Stimulated activated CD4-positive, alpha-beta T cell treated with anti-CD3 and anti-CD28 coated beads, Interleukin-4, amount 100 ng/mL, for 48 hours (primary cell): ENCODE results near the gene BBS9.
"Not testable (repeated sequence)": the region's sequence is repeated elsewhere in the genome, so short reads cannot be mapped to it uniquely, and the experiment has no call there.

Experiments used
- DNase-seq, 2 donors: peaks; one replicate each; pipeline ENCODE4 v3.0.0-alpha.2; 2020; ENCODE audit warnings: low read depth in 2 of 2

The BBS9 gene

DNA sequence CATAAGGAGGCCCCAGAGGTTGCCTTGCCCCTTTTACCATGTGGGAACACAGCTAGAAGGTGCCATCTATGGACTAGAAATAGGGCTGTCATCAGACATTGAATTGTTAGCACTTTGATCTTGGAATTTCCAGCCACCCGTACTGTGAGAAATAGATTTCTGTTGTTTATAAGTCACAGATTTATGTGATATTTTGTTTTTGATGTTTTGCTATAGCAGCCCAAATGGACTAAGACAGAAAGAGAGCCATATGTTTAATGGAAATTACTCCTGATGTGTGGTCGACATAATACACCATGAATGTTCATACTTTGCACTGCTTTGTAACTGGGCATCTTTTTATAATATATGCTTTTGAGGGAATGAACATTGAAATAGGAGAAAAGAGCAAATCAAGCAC is 302.2 kb downstream of the BBS9 start:
- DNase-seq, result no peak

DNA sequence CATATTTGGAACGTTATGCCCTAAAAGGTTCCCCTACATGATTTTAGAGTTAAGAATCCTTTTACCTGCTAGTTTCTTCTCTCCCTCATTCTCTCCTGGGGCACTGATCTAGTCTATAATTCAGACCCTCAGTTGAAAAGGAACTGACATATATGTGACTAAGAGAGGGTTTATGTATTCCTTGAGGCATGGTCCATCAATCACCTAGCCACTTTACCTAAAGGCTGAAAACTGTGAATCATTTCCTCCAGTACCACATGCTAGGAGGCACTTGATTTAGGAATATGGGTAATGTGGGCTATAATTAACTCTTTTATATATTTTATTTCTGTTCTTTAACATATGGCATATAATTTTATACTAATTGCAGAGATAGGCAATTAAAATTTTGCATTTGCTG is 303.5 kb downstream of the BBS9 start:
- no peak for DNase-seq

DNA sequence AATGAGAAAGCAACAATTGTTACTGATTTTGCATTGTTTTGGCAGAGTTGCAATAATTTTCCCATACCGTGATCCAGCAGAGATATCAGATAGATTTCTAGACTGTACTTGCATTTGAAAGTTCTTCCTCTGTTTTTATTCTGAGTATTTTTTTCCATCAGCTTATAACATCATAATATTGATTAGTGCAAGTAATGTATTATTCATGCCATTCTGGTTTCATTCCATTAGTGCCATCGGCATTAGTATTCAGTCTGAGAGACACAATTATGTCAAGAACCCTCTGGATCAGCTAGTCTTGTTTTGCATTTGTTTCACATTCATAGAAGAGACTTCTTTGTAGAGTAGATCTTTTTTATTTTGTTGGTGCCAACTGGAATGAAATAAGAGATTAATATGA is 304.0 kb downstream of the BBS9 start:
- DNase-seq, result no peak

DNA sequence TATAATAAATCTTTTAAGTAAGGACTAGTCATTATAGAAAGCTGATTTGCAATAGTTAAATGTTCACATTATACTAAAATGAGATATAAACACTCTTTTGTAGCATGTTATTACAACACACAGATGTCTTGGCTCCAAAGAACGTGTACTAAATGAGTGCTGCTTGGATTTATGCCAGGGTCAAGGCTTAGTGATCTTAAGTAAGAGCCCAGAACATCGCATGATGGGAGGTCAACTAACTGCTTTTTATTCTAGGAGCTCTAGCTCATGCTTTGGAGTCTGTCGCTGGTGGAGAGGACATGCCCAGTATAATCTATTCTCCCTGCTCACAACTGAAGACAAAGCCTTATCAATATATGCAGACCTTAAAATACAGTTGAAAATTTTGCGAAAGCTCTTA is 315.1 kb downstream of the BBS9 start:
- no peak for DNase-seq

DNA sequence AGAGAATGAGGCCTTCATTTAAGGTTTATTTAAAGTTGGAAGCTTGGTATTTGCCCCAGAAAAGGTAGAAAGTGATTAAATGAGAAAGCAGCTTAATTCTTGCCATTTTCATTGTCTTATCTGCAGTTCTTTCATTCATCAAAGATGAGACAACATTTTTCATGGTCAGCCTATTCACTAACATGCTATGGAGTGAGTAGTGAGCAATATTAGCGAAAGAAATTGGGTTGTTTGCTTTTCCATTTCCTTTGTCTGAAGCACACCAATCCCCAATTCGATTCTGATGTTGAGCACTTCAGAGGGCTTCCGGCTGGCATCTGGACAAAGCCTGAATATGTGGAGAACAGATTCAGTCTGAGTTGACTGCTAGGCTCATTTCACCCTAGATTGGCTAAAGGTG is 317.2 kb downstream of the BBS9 start:
- DNase-seq, result no peak

DNA sequence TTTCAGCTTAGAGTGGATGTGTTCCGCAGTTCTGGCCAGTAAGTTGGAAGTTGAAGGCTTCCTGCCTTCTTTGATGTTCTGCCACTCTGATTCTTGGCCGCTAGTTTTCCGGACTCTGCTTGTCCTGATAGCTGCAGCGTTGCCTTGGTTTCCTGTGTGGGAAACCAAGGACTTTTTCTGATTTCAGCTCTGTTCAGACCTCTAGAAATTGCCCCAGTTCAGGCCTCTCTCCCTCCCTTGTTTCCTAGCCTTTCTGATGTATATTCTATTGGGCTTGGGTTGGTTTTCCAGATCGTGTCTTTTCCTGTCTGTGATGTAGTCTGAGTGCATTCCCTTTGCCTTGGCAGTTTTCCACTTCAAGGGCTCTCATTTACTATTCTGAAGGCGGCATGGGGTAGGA is 318.7 kb downstream of the BBS9 start:
- DNase-seq, result no peak

DNA sequence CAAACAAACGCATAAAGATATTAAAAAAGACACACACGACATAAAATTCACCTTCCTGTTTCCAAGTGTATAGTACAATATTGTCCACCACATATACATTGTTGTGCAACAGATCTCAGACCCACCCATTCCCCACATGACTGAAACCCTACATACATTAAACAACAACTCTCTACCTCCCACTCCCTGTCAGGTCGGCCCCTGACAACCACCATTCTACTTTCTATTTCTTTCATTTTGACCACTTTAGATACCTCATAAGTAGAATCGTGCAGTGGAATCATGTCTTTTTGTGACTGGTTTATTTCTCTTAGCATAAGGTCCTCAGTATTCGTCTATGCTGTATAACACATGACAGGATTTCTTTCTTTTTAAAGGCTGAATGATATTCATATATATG is 320.5 kb downstream of the BBS9 start:
- no peak for DNase-seq

DNA sequence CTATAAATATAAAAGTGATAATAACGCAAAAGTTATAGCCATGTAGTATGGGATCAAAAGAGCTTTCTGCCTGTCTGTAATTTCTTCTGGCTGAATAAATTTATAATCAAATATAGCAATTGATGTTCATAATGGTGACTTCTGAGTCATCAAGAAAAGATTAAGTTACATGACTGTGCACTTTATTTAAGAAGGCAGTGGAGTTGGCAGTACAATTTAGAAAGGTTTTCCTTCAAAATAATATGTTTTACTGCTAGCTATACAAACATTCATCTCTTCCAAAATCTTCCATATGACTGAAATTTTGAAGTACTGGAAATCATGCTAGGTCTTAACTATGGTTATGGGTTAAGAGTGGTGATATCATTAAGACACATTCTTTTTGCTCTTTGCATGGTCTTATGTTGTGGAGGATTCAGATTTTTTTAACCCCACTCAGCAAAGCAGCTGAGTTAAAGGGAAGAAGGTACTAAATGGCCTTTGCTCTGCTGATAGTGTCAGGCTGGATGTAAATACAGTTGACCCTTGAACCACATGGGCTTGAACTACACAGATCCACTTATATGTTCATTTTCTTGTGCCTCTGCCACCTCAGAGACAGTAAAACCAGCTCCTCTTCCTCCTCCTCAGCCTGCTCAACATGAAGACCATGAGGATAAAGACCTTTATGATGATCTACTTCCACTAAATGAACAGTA is 323.6 kb downstream of the BBS9 start:
- no peak for DNase-seq

DNA sequence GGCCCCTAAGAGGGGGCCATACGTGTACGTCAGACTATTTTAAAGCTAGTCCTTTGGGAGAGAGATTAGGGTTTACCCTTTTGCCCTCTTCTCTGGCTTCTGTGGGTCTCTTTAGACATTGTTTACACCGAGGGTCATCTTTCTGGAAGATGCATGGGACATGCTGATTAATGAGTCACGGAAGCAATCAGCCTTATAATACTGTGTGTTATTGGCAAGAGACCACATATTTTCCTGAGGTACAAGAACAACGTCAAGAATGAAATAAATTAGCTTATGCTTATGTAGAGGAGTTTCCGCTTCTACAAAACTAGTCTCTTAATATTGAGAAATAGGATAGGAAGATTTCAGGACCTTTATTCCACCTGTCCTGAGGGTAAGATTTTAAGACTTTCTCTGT is 327.7 kb downstream of the BBS9 start:
- DNase-seq, result no peak

DNA sequence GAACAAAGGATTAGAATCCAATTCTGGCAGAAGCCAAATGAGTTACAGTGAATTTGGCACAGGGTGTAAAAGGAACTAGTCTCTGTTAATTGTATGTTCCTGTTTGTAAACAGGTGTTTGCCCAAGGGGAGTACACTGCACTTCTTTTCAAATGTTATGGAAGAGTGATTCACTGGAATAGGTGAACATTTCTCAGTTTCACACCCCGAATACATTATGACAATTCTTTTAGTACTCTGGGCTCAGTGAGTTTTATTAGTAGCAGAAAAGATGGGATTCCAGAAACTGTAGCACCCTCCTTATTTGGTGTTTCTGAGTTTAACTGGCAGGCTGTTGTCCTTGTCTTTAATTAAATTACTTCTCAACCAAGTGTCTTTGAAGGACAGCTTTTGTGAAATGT is 329.2 kb downstream of the BBS9 start:
- DNase-seq, result no peak

DNA sequence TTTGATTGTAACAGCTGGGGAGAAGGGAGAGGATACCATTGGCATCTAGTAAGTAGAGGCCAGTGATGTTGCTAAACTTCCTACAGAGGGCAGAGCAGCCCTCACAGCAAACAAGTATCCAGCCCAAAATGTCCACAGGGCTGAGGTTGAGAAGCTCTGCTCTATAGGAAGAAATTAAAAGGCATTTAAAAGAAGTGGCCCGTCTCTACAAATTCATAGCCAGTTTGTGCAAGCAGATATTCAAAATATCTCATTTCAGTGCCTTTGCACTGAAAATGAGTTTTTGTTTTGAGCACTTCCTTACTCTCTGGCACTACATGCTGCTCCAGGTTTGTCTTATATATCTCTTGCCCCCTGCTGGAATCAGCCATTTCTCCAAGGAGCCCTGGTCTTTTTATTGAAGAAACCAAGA is 330.0 kb downstream of the BBS9 start:
- DNase-seq, result no peak

DNA sequence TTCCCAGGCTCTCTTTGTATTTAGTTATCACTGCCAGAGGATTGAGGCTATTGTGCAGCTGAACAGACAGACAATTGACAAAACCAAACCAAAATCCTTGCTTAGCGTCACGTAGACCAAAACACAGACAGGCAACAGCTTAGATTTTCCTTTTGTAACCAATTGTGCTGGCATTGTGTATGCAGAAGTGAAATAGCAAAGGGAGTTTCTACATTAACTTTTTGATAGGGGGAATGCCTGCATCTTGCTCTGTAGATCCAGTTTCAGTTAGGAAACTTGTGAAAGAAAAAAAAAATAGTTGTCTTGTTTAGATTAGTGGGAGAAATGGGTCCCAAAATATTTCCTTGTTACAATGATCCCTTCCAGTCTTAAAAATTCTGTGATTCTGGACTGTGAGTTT is 333.8 kb downstream of the BBS9 start:
- no peak for DNase-seq

DNA sequence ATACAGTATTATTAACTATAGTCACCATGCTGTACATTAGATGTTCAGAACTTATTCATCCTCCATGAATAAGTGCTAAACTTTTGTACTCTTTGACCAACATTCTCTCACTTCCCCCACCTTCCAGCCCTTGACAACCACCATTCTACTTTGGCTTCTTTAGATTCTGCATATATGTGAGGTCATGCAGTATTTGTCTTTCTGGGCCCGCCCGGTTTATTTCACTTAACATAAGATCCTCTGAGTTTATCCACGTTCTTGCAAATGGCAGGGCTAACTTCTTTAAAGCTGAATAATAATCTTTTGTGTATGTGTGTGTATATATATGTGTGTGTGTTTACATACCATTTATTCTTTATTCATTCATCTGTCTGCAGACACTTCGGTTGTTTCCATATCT is 336.8 kb downstream of the BBS9 start:
- DNase-seq, result no peak

DNA sequence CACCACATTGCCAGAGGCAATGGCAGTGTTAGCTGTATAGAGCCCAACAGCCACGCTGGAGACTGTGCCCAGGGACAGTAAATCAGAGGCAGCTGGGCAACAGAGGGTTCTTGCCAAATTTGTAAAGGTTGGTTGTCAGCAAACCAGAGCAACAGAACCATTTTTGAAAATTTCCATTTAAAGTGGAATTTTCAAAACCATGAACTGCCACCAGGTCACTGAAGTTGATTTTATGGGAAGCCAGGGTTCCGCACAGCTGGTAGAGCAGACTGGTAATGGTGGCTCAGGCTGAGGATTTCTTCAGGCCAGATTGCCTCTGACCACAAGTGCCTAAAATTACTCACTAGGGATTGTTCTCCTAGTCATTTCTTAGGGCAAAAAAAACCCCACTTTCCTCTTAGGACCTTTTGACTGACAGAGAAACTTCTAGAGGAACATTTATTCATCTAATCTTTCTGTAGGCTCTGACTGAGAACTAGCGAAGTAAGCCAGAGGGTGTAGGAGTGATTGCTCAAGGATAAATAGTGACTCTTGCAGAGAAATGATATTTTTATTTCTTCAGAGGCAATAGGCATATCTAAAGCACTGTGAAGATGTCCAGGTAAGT is 342.4 kb downstream of the BBS9 start:
- no peak for DNase-seq

DNA sequence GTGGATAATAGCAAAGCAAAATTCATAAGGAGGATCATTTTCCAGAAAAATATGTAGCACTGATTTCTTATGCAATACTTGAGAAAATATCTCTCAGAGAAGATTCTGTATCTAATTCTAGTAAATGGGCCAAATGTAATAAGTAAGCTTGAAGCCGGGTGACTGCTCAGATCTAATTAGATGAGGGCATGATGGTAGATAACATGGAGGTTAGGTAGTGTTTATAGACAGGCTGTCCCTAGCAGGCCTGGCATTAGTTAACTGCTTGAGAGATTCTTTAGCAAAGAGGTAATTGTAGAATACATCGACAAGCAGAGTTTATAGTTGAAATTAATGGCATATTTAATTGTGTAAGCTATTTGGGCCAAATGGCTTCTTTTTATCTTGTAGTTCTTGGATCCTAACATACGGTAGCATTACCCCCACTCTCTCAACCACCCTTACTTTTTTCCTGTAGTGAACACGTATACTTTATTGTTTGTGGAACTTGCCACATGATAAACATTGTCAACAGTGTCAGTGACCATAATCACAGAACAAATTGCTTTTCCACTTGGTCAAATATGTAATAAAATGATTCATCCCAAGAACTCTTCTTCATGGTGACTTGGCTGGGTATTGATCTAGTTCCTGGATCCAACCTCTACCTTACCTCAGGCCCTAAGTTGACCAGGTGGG is 343.1 kb downstream of the BBS9 start:
- no peak for DNase-seq

DNA sequence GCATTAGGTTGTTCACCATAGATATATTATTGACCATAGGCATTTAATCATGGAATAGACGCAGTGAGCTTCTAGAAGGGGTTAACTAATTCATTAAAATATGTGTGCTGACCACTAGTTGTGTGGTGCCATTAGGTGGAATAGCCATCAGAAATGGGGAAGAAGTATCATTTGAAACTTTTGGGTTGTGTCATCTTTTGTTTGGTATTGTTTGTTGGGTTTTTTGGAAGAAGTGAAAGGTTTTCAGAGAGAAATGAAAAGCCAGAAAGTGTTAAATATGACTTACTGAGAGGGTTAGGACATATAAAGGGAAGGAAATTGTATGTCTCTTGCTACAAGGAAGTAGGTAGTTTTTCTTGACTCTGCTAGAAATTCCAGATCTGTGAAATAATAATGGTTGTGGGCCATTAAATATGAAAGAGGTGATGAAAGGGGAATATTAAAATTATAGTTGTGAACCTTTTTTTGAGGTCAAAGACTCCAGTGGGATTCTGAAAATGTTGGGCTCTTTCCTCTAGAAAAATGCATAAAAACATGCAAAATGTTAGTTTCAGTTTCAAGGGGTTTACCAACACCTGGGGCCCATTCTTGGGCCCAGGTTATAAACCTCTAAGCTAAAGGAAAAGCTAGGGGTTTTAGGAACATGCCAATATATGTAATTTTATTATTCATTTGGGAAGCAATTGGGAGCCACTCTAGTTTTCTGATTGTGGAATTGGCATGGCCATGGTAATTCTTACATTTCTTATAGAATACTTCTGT is 348.5 kb downstream of the BBS9 start:
- DNase-seq, result no peak

DNA sequence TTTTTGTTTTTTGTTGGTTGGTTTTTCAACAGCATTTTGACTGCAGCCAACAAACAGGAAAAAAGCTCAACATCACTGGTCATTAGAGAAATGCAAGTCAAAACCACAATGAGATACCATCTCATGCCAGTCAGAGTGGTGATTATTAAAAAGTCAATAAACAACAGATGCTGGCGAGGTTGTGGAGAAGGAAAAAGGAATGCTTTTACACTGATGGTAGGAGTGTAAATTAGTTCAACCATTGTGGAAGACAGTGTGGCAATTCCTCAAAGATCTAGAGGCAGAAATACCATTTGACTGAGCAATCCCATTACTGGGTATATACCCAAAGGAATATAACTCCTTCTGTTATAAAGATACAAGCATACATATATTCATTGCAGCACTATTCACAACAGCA is 355.1 kb downstream of the BBS9 start:
- DNase-seq, result not testable (repeated sequence)

DNA sequence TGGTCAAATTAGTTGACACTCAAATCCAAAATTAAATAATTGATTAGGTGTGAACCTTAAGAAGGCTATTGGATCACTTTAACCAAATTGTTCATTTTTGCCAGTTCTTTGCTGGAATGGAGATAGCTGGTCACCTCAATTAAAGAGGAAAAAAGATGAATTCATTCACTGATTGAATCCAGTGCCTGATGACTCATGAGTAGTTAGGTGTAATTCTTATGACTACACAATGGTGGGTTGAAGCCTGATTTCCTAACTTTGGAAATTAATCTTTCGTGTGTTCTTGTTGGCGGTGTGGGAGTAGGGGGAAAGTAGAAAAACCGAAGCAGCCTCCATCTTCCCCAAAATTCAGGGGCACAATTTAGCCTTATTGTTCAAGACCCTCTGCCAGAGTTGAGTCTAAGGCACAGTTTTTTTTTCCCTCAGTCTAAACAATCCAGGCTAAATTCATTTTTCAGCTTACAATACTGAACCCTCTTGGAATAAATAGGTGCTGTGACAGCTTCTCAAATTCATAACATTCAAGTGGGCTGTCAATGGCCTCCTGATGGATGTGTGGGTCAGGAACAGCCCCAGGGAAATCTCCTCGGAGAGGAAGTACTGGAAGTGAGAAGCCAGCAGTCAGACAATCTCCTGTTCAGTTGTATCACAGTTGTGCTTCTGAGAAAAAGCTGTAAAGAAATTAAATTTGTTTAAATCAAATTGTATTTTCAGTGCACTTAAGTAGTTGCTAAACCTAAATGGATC is 356.6 kb downstream of the BBS9 start:
- no peak for DNase-seq

DNA sequence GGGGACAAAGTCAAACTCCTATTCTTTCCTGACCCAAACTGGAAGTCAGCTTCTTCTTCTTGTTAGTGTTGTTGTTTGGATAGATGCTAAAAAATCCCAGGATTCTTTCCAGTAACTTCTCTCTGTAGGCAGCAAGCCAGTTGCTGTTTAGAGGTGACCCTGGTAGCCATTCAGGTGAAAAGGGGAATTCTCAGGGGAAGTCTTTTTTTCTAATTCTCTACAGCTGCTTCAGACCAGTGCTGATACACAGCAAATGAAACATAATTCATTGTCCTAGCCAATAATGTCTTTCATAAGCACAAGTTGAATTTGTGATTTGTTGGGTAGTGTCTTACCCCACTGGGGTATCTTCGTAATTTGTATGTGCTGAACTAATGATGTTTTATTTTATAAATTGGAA is 357.3 kb downstream of the BBS9 start:
- DNase-seq, result no peak

DNA sequence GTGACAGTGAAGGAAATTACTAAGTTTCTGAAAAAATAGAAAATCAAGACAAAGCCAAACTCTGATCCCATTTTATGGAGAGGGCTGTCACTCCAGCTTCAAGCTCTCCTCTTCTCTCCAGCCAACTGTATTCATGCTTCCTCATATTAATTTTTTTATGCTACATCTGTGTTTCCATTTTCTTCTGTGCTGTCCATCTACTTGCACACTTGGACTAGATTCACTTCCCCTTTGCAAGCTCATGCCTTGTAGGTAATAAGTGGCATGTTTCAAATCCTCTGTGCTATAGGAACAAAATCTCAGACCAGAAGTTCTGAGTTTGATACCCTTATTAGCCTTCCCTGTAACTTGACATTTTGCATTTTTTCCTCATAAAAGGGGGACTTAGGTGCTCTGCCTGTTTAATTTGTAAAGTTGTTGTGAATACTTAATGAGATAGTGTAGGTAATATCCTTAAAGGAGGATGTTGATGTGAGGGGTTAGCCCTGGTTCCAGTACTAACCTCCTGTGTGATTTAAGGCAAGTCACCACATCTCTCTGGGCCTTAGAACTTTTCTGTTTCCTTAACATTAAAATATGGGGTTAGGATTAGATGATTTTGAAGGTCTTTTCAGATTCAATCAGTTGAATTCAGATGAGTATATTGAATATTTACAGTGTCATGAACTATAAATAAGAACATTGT is 358.8 kb downstream of the BBS9 start:
- DNase-seq, result no peak

DNA sequence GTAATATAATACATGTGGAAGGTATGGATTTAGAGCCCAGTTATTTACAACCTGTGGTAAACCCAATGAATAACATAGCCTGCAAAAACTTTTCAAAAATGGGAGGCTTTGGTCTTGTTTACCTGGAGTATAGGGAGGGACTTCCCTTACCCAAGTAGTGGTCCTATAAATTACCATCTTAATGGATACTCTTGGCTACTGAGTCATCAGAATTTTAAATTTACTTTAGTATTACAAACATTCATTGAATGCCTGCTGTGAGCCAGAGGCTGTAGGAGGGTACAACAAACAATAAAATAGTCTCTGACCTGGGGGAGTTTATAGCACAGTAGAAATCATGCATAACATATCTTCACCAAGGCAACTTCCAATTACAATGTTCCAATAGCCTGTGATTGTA is 365.1 kb downstream of the BBS9 start:
- no peak for DNase-seq
